GM23338 (cell line): ENCODE data around the gene AGBL5. TPM values are rescaled to one million over a fixed set of nuclear protein-coding genes. Genes with fewer than 3 reads are reported as not detected.

ENCODE experiments used
- ATAC-seq: fragments of 200-7000 bp; cut with Tn5 transposase; 3 replicates; pipeline ENCODE4 v1.9.1; 2020
- DNase-seq: peaks from one replicate; pipeline ENCODE4 v3.0.0-alpha.2; 2015; ENCODE audit warnings: low spot score
- H2AFZ ChIP-seq: fragments of 200-600 bp; sonication (generic); 2 replicates; pipeline ENCODE4 v1.8.0; 2016; ENCODE audit warnings: antibody characterized with exemption, mild to moderate bottlenecking, moderate library complexity
- H3F3A ChIP-seq: fragments of 200-600 bp; sonication (generic); replicated peaks from 2 replicates; pipeline ENCODE4 v1.8.0; 2017; ENCODE audit warnings: antibody characterized with exemption, mixed run types, low read depth
- H3K27ac ChIP-seq: fragments of 200-600 bp; sonication (generic); 2 replicates; pipeline ENCODE4 v1.6.1; 2016; ENCODE audit warnings: low read depth
- H3K27me3 ChIP-seq: fragments of 200-600 bp; sonication (generic); 2 replicates; pipeline ENCODE4 v1.8.0; 2016; ENCODE audit warnings: mild to moderate bottlenecking, mixed run types, moderate library complexity; ENCODE audit not compliant: insufficient read depth
- H3K36me3 ChIP-seq: fragments of 200-600 bp; sonication (generic); 2 replicates; pipeline ENCODE4 v1.8.0; 2016; ENCODE audit warnings: mild to moderate bottlenecking; ENCODE audit not compliant: insufficient read depth
- H3K4me1 ChIP-seq: fragments of 200-600 bp; sonication (generic); 2 replicates; pipeline ENCODE4 v1.8.0; 2016; ENCODE audit warnings: mild to moderate bottlenecking, moderate library complexity; ENCODE audit not compliant: insufficient read depth
- H3K4me2 ChIP-seq: fragments of 200-600 bp; sonication (generic); 2 replicates; pipeline ENCODE4 v1.7.1; 2017; ENCODE audit warnings: mixed run types
- H3K4me3 ChIP-seq: fragments of 200-600 bp; sonication (generic); 2 replicates; pipeline ENCODE4 v1.6.1; 2016; ENCODE audit warnings: mixed run types
- H3K79me2 ChIP-seq: fragments of 200-600 bp; sonication (generic); replicated peaks from 2 replicates; pipeline ENCODE4 v1.8.0; 2017; ENCODE audit warnings: mild to moderate bottlenecking; ENCODE audit not compliant: insufficient read depth
- H3K9me2 ChIP-seq: fragments of 200-600 bp; sonication (generic); 2 replicates; pipeline ENCODE4 v1.8.0; 2017; ENCODE audit not compliant: insufficient read depth
- H4K20me1 ChIP-seq: fragments of 200-600 bp; sonication (generic); replicated peaks from 2 replicates; pipeline ENCODE4 v1.8.0; 2017; ENCODE audit warnings: mild to moderate bottlenecking; ENCODE audit not compliant: insufficient read depth
- H3K27ac Mint-ChIP-seq: 2 replicates; pipeline ENCODE4 v1.8.0; 2020; ENCODE audit warnings: inconsistent platforms, mild to moderate bottlenecking, moderate library complexity, mixed read lengths
- H3K27me3 Mint-ChIP-seq: 3 replicates; pipeline ENCODE4 v1.8.0; 2022; ENCODE audit warnings: low read depth, mild to moderate bottlenecking, moderate library complexity, mixed read lengths, inconsistent platforms; ENCODE audit not compliant: insufficient read depth, poor library complexity
- H3K36me3 Mint-ChIP-seq: 3 replicates; pipeline ENCODE4 v1.8.0; 2021; ENCODE audit warnings: low read depth, mild to moderate bottlenecking, inconsistent platforms, moderate library complexity, mixed read lengths
- H3K4me1 Mint-ChIP-seq: 3 replicates; pipeline ENCODE4 v1.8.0; 2020; ENCODE audit warnings: mild to moderate bottlenecking, inconsistent platforms, mixed read lengths
- H3K4me3 Mint-ChIP-seq: 3 replicates; pipeline ENCODE4 v1.8.0; 2021; ENCODE audit warnings: moderate library complexity, mild to moderate bottlenecking, inconsistent platforms, mixed read lengths
- H3K9me3 Mint-ChIP-seq: 3 replicates; pipeline ENCODE4 v1.8.0; 2020; ENCODE audit warnings: moderate library complexity, mild to moderate bottlenecking, inconsistent platforms, mixed read lengths
- CTCF ChIP-seq, 2 experiments: fragments of 200-600 bp in 1 of 2; sonication (generic) in 1 of 2; conservative IDR thresholded peaks; 2 replicates each; pipeline versions ENCODE4 v1.5.1 to v1.6.1; 2016 to 2017; ENCODE audit warnings: antibody characterized with exemption in 2 of 2, low read depth in 2 of 2, mild to moderate bottlenecking in 2 of 2, moderate library complexity in 1 of 2
- ETS1 ChIP-seq: IDR thresholded peaks from 2 replicates; pipeline ENCODE4 v1.6.1; 2016; ENCODE audit warnings: antibody characterized with exemption
- EZH2 ChIP-seq: fragments of 200-600 bp; sonication (generic); IDR thresholded peaks from one replicate; pipeline ENCODE4 v1.8.0; 2017; ENCODE audit warnings: antibody characterized with exemption, mild to moderate bottlenecking, low read depth; ENCODE audit not compliant: unreplicated experiment
- JUNB ChIP-seq: IDR thresholded peaks from one replicate; pipeline ENCODE4 v1.6.1; 2016; ENCODE audit warnings: antibody characterized with exemption; ENCODE audit not compliant: unreplicated experiment
- POLR2AphosphoS5 ChIP-seq: IDR thresholded peaks from 2 replicates; pipeline ENCODE4 v1.6.1; 2016; ENCODE audit warnings: antibody characterized with exemption, low read depth
- ZNF114 ChIP-seq: fragments of 250-450 bp; sonication (Bioruptor Pico); IDR thresholded peaks from 2 replicates; pipeline ENCODE4 v1.5.0; 2020; ENCODE audit warnings: mild to moderate bottlenecking, moderate library complexity
- ZNF331 ChIP-seq: fragments of 250-450 bp; sonication (Bioruptor Pico); IDR thresholded peaks from 2 replicates; pipeline ENCODE4 v1.5.0; 2020; ENCODE audit warnings: low read depth, mild to moderate bottlenecking, moderate library complexity
- ZNF462 ChIP-seq: fragments of 250-450 bp; sonication (Bioruptor Pico); IDR thresholded peaks from 2 replicates; pipeline ENCODE4 v1.5.0; 2020; ENCODE audit warnings: mild to moderate bottlenecking, moderate library complexity
- polyA plus RNA-seq: library from polyadenylated mRNA; unstranded; fragments of >200 nt; fragmentation: Nextera tagmentation; extraction: Ambion mirVana; gene quantifications from 2 replicates; pipeline ENCODE4 v1.2.1, GENCODE V29; 2016
- total RNA-seq: library from RNA; depleted of rRNA; stranded (reverse); fragments of >200 nt; shearing (Covaris generic); gene quantifications from 2 replicates; pipeline ENCODE4 v1.2.3, GENCODE V29; 2014
- TF ChIP-seq, protein P1 (sequence below): IDR thresholded peaks from one replicate; pipeline ENCODE4 v1.6.1; 2018; ENCODE audit warnings: antibody characterized with exemption; ENCODE audit not compliant: unreplicated experiment

AGBL5 gene
- total and polyA plus RNA-seq, 2 experiments from 2014 or later = 17.9 to 31.3 TPM

DNA sequence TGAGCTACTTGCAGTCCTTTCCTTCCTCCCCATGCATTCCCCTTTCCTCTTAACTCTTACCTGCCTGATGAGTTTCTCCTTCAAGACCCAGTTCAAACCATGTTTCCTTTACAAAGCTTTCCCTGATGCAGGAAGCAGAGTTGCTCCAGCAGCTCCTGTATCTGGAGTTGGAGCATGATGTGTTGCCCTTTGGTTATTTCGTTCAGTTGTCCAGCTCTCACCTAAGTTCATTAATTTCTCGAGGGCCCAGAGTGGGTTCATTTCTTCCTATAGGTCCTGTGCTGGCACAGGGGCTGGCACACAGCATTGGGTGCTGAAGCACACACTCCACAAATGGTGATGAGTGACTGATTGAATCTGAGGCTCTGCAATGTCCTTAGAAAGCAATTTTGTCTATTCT lies 41.8 kb upstream of the AGBL5 start (continued):
- no peak for TF ChIP-seq ZNF462

GRCh38 chr2:27010139-27010538 lies 41.3 kb upstream of the AGBL5 start:
- Histone ChIP-seq H3F3A (no peaks in the 10 kb centered on the region), H3K9me2 (no peaks in the 10 kb centered on the region), H3K4me2 (no peak overlapping the region), H4K20me1 (0 out of 2 replicates have a peak, but pooled peaks cover 3% of the 10 kb centered on the region), H3K4me1 (no peaks in the 10 kb centered on the region), H3K36me3 (no peaks in the 10 kb centered on the region), H2AFZ (no peak overlapping the region), H3K4me3 (no peak overlapping the region), H3K79me2 (no peaks in the 10 kb centered on the region), H3K27ac (no peak overlapping the region), H3K27me3 (no peaks in the 10 kb centered on the region)
- no peak overlapping the region for H3K27ac Mint-ChIP-seq
- ATAC-seq (no peak), DNase-seq (no peak)
- no peak overlapping the region for H3K4me3 Mint-ChIP-seq
- H3K9me3 Mint-ChIP-seq = peaks cover 28% of the 10 kb centered on the region
- H3K36me3 Mint-ChIP-seq = peaks cover 27% of the 10 kb centered on the region
- peaks cover 5% of the 10 kb centered on the region for H3K27me3 Mint-ChIP-seq
- peaks cover 3% of the 10 kb centered on the region; the same call in 1 of the 3 replicates for H3K4me1 Mint-ChIP-seq
- TF ChIP-seq CTCF (conservative IDR thresholded peaks at IDR 0.05; ENCODE audit: low read depth in 2 of 2) (no peak), JUNB (no peak), POLR2AphosphoS5 (no peak), ZNF331 (no peak), ETS1 (no peak), EZH2 (no peak), ZNF114 (CRISPR knock-in tag) (no peak)
- TF ChIP-seq, protein P1, sequence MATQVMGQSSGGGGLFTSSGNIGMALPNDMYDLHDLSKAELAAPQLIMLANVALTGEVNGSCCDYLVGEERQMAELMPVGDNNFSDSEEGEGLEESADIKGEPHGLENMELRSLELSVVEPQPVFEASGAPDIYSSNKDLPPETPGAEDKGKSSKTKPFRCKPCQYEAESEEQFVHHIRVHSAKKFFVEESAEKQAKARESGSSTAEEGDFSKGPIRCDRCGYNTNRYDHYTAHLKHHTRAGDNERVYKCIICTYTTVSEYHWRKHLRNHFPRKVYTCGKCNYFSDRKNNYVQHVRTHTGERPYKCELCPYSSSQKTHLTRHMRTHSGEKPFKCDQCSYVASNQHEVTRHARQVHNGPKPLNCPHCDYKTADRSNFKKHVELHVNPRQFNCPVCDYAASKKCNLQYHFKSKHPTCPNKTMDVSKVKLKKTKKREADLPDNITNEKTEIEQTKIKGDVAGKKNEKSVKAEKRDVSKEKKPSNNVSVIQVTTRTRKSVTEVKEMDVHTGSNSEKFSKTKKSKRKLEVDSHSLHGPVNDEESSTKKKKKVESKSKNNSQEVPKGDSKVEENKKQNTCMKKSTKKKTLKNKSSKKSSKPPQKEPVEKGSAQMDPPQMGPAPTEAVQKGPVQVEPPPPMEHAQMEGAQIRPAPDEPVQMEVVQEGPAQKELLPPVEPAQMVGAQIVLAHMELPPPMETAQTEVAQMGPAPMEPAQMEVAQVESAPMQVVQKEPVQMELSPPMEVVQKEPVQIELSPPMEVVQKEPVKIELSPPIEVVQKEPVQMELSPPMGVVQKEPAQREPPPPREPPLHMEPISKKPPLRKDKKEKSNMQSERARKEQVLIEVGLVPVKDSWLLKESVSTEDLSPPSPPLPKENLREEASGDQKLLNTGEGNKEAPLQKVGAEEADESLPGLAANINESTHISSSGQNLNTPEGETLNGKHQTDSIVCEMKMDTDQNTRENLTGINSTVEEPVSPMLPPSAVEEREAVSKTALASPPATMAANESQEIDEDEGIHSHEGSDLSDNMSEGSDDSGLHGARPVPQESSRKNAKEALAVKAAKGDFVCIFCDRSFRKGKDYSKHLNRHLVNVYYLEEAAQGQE = no peak
